SK-N-SH treated with all-trans-retinoic acid at 6 μM for 48 hours (cell line): ENCODE measurements around the gene ZNF236.

Source experiments
- ATAC-seq: fragments of 200-7000 bp; cut with Tn5 transposase; 3 replicates; pipeline ENCODE4 v1.9.1; 2020; ENCODE audit warnings: mild to moderate bottlenecking, moderate library complexity
- ARNTL ChIP-seq: fragments of 450-650 bp; formaldehyde crosslinking; IDR thresholded peaks from 2 replicates; pipeline ENCODE4 v1.5.0; 2020; ENCODE audit warnings: low read depth, mild to moderate bottlenecking, moderate library complexity, borderline replicate concordance
- GLIS3 ChIP-seq: fragments of 250-450 bp; sonication (Bioruptor Pico); IDR thresholded peaks from 2 replicates; pipeline ENCODE4 v1.5.0; 2020; ENCODE audit warnings: mild to moderate bottlenecking, moderate library complexity
- ISL1 ChIP-seq: fragments of 250-450 bp; sonication (Bioruptor Pico); IDR thresholded peaks from 2 replicates; pipeline ENCODE4 v2.1.2; 2022; ENCODE audit warnings: mild to moderate bottlenecking, moderate library complexity
- OSR1 ChIP-seq: fragments of 250-450 bp; sonication (Bioruptor Pico); IDR thresholded peaks from 2 replicates; pipeline ENCODE4 v1.8.0; 2022; ENCODE audit warnings: moderate library complexity, mild to moderate bottlenecking, inconsistent platforms
- PPARA ChIP-seq: fragments of 250-450 bp; sonication (Bioruptor Pico); IDR thresholded peaks from 2 replicates; pipeline ENCODE4 v1.5.0; 2020; ENCODE audit warnings: mild to moderate bottlenecking, borderline replicate concordance
- RARB ChIP-seq: fragments of 250-450 bp; sonication (Bioruptor Pico); IDR thresholded peaks from 2 replicates; pipeline ENCODE4 v1.8.0; 2021; ENCODE audit warnings: mild to moderate bottlenecking, moderate library complexity
- SNAI2 ChIP-seq: fragments of 250-450 bp; sonication (Bioruptor Pico); IDR thresholded peaks from 2 replicates; pipeline ENCODE4 v1.5.0; 2020; ENCODE audit warnings: mild to moderate bottlenecking, moderate library complexity
- TCF4 ChIP-seq: fragments of 250-450 bp; sonication (Bioruptor Pico); IDR thresholded peaks from 2 replicates; pipeline ENCODE4 v1.8.0; 2021; ENCODE audit warnings: mild to moderate bottlenecking, moderate library complexity, borderline replicate concordance
- TOX ChIP-seq: fragments of 250-450 bp; sonication (Bioruptor Pico); IDR thresholded peaks from 2 replicates; pipeline ENCODE4 v1.8.0; 2021; ENCODE audit warnings: mild to moderate bottlenecking, moderate library complexity, borderline replicate concordance
- ZFP3 ChIP-seq: fragments of 250-450 bp; sonication (Bioruptor Pico); IDR thresholded peaks from 2 replicates; pipeline ENCODE4 v1.5.0; 2020; ENCODE audit warnings: mild to moderate bottlenecking, moderate library complexity
- ZFP30 ChIP-seq: fragments of 450-650 bp; formaldehyde crosslinking; IDR thresholded peaks from 2 replicates; pipeline ENCODE4 v1.5.0; 2022; ENCODE audit warnings: mild to moderate bottlenecking, moderate library complexity
- ZNF565 ChIP-seq: fragments of 450-650 bp; formaldehyde crosslinking; conservative IDR thresholded peaks from 2 replicates; pipeline ENCODE4 v1.5.0; 2020; ENCODE audit warnings: low read depth, mild to moderate bottlenecking, moderate library complexity
- ZNF70 ChIP-seq: fragments of 450-650 bp; formaldehyde crosslinking; IDR thresholded peaks from 2 replicates; pipeline ENCODE4 v1.5.0; 2020; ENCODE audit warnings: mild to moderate bottlenecking, moderate library complexity
- ZNF8 ChIP-seq: fragments of 450-650 bp; formaldehyde crosslinking; IDR thresholded peaks from 2 replicates; pipeline ENCODE4 v1.5.0; 2020; ENCODE audit warnings: mild to moderate bottlenecking, moderate library complexity
- TF ChIP-seq, protein P1 (sequence below): fragments of 250-450 bp; sonication (Bioruptor Pico); IDR thresholded peaks from 2 replicates; pipeline ENCODE4 v1.5.0; 2020; ENCODE audit warnings: mild to moderate bottlenecking, moderate library complexity
- TF ChIP-seq, protein P2 (sequence below): fragments of 250-450 bp; sonication (Bioruptor Pico); IDR thresholded peaks from 2 replicates; pipeline ENCODE4 v1.5.1; 2020; ENCODE audit warnings: low read depth, mild to moderate bottlenecking, moderate library complexity
- TF ChIP-seq, protein P3 (sequence below): fragments of 250-450 bp; sonication (Bioruptor Pico); IDR thresholded peaks from 2 replicates; pipeline ENCODE4 v1.5.1; 2021; ENCODE audit warnings: mild to moderate bottlenecking, moderate library complexity
- TF ChIP-seq, protein P4 (sequence below): fragments of 250-450 bp; sonication (Bioruptor Pico); IDR thresholded peaks from 2 replicates; pipeline ENCODE4 v1.8.0; 2020; ENCODE audit warnings: mild to moderate bottlenecking, moderate library complexity, borderline replicate concordance
- TF ChIP-seq, protein P5 (sequence below): fragments of 250-450 bp; sonication (Bioruptor Pico); IDR thresholded peaks from 2 replicates; pipeline ENCODE4 v1.8.0; 2021; ENCODE audit warnings: low read depth, mild to moderate bottlenecking, moderate library complexity, borderline replicate concordance

ZNF236 gene

DNA sequence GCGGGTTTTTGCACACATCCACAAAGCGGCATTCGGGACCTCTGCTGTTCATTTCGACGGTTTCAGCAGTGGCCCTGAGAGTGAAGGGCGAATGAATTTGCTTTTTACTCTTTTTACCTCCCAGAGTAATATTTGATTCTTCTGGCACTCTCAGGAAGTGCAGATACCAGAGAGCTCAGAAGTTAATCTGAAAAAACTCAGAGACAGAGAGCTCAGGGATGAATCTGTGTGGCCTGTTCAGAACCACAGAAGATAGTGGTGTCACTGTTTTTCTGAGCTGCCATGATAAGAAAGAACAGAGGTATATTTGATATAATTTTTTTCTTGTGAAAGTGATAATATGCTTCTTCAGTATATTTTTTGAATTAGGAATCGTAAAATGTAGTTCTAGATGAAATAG is 181.0 kb downstream of the ZNF236 start:
- no peak for TF ChIP-seq SNAI2 (CRISPR knock-in tag)
- no peak for TF ChIP-seq OSR1 (CRISPR knock-in tag)
- no peak for TF ChIP-seq GLIS3 (CRISPR knock-in tag)
- no peak for TF ChIP-seq ISL1
- TF ChIP-seq, protein P1, sequence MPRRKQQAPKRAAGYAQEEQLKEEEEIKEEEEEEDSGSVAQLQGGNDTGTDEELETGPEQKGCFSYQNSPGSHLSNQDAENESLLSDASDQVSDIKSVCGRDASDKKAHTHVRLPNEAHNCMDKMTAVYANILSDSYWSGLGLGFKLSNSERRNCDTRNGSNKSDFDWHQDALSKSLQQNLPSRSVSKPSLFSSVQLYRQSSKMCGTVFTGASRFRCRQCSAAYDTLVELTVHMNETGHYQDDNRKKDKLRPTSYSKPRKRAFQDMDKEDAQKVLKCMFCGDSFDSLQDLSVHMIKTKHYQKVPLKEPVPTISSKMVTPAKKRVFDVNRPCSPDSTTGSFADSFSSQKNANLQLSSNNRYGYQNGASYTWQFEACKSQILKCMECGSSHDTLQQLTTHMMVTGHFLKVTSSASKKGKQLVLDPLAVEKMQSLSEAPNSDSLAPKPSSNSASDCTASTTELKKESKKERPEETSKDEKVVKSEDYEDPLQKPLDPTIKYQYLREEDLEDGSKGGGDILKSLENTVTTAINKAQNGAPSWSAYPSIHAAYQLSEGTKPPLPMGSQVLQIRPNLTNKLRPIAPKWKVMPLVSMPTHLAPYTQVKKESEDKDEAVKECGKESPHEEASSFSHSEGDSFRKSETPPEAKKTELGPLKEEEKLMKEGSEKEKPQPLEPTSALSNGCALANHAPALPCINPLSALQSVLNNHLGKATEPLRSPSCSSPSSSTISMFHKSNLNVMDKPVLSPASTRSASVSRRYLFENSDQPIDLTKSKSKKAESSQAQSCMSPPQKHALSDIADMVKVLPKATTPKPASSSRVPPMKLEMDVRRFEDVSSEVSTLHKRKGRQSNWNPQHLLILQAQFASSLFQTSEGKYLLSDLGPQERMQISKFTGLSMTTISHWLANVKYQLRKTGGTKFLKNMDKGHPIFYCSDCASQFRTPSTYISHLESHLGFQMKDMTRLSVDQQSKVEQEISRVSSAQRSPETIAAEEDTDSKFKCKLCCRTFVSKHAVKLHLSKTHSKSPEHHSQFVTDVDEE (CRISPR knock-in tag) = no peak
- TF ChIP-seq TCF4 = no peak
- TF ChIP-seq ZFP30 (CRISPR knock-in tag) = no peak
- TF ChIP-seq, protein P2, sequence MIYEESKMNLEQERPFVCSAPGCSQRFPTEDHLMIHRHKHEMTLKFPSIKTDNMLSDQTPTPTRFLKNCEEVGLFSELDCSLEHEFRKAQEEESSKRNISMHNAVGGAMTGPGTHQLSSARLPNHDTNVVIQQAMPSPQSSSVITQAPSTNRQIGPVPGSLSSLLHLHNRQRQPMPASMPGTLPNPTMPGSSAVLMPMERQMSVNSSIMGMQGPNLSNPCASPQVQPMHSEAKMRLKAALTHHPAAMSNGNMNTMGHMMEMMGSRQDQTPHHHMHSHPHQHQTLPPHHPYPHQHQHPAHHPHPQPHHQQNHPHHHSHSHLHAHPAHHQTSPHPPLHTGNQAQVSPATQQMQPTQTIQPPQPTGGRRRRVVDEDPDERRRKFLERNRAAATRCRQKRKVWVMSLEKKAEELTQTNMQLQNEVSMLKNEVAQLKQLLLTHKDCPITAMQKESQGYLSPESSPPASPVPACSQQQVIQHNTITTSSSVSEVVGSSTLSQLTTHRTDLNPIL (CRISPR knock-in tag) = no peak
- ATAC-seq = no peak

DNA sequence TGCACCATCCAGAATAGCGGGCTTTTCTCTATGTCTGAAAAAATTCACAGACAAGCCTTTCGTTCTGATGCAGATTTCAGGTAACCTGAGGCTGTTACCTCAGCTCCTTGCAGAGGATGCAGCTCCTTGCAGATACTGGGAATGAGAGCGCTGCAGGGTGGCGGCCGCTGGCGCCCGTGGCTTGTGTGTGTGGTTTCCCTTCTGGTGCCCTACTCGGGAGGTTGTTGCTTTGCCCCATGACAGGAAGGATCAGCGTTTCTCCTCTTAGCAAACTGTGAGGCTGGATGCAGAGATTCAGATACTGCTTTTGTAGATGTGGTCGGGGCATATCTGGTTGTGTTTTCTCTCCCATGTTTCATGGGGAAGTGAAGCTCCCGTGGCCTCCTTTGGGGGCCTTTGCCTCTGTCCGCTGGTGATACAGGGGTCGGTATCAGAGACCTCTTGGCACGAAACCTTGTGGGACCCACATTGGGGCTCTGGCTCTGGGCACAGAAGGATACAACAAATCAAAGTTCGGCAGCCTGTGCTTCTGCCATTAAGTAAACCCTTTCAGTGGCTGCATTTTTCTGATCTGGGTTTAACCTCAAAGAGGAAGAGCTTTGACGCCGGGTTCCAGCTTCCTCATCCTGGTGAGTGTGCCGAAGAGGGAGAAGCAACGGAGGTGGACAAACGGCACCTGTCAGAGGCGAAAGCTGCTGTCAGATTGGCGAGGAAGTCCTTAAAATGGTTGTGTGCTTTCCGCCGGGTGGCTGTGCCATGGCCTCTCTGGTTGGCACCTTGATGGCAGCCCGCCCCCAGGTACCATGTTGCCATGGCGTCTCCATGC is 182.4 kb downstream of the ZNF236 start:
- no peak for ATAC-seq
- TF ChIP-seq SNAI2 (CRISPR knock-in tag) = no peak
- TF ChIP-seq OSR1 (CRISPR knock-in tag) = no peak
- no peak for TF ChIP-seq ZFP3 (CRISPR knock-in tag)

DNA sequence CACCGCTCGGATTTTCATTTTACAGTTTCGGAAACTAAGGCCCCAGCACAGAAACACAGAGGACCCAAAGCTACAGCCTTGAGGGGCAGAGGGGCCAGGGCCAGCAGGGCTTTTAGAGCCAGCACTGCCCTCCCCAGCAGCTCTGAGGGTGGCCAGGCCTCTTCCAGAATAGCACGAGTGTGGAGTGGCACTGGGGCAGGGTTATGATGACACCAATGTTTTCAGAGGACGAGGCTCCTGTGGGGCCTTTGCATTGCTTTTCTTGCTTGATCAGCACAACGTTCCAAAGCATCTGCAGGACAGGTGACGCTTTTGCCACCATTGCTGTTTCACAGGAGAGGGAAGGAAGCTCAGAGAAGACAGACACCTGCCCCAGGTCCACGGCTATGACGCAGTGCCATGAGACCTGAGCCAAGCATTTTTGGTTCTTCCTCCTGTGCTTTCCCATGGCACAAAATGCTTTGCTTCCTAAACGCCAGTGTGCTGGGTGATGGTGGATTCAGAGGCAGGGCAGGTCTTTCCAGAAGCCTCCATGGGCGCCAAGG is 183.4 kb downstream of the ZNF236 start:
- ATAC-seq = no peak
- TF ChIP-seq ZFP30 (CRISPR knock-in tag) = no peak
- TF ChIP-seq ISL1 = no peak
- TF ChIP-seq GLIS3 (CRISPR knock-in tag) = no peak
- TF ChIP-seq, protein P2 (CRISPR knock-in tag) = no peak
- TF ChIP-seq, protein P3, sequence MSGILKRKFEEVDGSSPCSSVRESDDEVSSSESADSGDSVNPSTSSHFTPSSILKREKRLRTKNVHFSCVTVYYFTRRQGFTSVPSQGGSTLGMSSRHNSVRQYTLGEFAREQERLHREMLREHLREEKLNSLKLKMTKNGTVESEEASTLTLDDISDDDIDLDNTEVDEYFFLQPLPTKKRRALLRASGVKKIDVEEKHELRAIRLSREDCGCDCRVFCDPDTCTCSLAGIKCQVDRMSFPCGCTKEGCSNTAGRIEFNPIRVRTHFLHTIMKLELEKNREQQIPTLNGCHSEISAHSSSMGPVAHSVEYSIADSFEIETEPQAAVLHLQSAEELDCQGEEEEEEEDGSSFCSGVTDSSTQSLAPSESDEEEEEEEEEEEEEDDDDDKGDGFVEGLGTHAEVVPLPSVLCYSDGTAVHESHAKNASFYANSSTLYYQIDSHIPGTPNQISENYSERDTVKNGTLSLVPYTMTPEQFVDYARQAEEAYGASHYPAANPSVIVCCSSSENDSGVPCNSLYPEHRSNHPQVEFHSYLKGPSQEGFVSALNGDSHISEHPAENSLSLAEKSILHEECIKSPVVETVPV = no peak
- no peak for TF ChIP-seq OSR1 (CRISPR knock-in tag)
- no peak for TF ChIP-seq SNAI2 (CRISPR knock-in tag)
- no peak for TF ChIP-seq ZNF565 (CRISPR knock-in tag)
- TF ChIP-seq, protein P4, sequence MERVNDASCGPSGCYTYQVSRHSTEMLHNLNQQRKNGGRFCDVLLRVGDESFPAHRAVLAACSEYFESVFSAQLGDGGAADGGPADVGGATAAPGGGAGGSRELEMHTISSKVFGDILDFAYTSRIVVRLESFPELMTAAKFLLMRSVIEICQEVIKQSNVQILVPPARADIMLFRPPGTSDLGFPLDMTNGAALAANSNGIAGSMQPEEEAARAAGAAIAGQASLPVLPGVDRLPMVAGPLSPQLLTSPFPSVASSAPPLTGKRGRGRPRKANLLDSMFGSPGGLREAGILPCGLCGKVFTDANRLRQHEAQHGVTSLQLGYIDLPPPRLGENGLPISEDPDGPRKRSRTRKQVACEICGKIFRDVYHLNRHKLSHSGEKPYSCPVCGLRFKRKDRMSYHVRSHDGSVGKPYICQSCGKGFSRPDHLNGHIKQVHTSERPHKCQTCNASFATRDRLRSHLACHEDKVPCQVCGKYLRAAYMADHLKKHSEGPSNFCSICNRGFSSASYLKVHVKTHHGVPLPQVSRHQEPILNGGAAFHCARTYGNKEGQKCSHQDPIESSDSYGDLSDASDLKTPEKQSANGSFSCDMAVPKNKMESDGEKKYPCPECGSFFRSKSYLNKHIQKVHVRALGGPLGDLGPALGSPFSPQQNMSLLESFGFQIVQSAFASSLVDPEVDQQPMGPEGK (CRISPR knock-in tag) = no peak
- no peak for TF ChIP-seq RARB (CRISPR knock-in tag)
- no peak for TF ChIP-seq ZNF8 (CRISPR knock-in tag)
- TF ChIP-seq, protein P5, sequence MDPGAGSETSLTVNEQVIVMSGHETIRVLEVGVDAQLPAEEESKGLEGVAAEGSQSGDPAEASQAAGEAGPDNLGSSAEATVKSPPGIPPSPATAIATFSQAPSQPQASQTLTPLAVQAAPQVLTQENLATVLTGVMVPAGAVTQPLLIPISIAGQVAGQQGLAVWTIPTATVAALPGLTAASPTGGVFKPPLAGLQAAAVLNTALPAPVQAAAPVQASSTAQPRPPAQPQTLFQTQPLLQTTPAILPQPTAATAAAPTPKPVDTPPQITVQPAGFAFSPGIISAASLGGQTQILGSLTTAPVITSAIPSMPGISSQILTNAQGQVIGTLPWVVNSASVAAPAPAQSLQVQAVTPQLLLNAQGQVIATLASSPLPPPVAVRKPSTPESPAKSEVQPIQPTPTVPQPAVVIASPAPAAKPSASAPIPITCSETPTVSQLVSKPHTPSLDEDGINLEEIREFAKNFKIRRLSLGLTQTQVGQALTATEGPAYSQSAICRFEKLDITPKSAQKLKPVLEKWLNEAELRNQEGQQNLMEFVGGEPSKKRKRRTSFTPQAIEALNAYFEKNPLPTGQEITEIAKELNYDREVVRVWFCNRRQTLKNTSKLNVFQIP (CRISPR knock-in tag) = no peak
- no peak for TF ChIP-seq ARNTL
- TF ChIP-seq ZNF70 = no peak
- TF ChIP-seq, protein P1 (CRISPR knock-in tag) = no peak
- no peak for TF ChIP-seq ZFP3 (CRISPR knock-in tag)
- no peak for TF ChIP-seq PPARA (CRISPR knock-in tag)
- TF ChIP-seq TOX (CRISPR knock-in tag) = no peak
